Lung (tissue), 12 donors: ENCODE data around the gene SLC18A3. TPM values are rescaled to one million over a fixed set of nuclear protein-coding genes. Genes with fewer than 3 reads are reported as not detected.

Experiments
- ATAC-seq: fragments of 200-7000 bp; cut with Tn5 transposase; one replicate; pipeline ENCODE4 v1.9.1; 2020; ENCODE audit warnings: moderate number of reproducible peaks; ENCODE audit not compliant: insufficient read depth, low FRiP score
- DNase-seq, 3 donors: peaks; one replicate each; pipeline ENCODE4 v3.0.0-alpha.2; 2013 to 2017
- H3K27ac ChIP-seq, 2 donors: one replicate each; pipeline ENCODE4 v1.5.1; 2013; ENCODE audit warnings: mild to moderate bottlenecking in 2 of 2, moderate library complexity in 2 of 2, control low read depth in 1 of 2, inconsistent platforms in 1 of 2, low read depth in 1 of 2, low read length in 1 of 2
- H3K27me3 ChIP-seq, 3 donors: one replicate each; pipeline ENCODE4 v1.5.1; 2013; ENCODE audit warnings: low read length in 2 of 3; ENCODE audit not compliant: control insufficient read depth in 3 of 3, insufficient read depth in 3 of 3
- H3K36me3 ChIP-seq, 4 donors: one replicate each; pipeline ENCODE4 v1.5.1; 2013; ENCODE audit warnings: low read length in 4 of 4, mild to moderate bottlenecking in 1 of 4, moderate library complexity in 1 of 4; ENCODE audit not compliant: control insufficient read depth in 4 of 4, insufficient read depth in 4 of 4
- H3K4me1 ChIP-seq, 5 donors: one replicate each; pipeline ENCODE4 v1.5.1; 2013; ENCODE audit warnings: low read length in 5 of 5, mild to moderate bottlenecking in 2 of 5, moderate library complexity in 1 of 5; ENCODE audit not compliant: control insufficient read depth in 5 of 5, insufficient read depth in 5 of 5
- H3K4me3 ChIP-seq: one replicate; pipeline ENCODE4 v1.5.1; 2013; ENCODE audit warnings: mild to moderate bottlenecking, control low read depth, moderate library complexity
- H3K9ac ChIP-seq, 2 donors: one replicate each; pipeline ENCODE4 v1.5.1; 2013; ENCODE audit warnings: low read length in 2 of 2, control low read depth in 1 of 2; ENCODE audit not compliant: insufficient read depth in 1 of 2
- H3K9me3 ChIP-seq, 4 donors: one replicate each; pipeline ENCODE4 v1.5.1; 2013; ENCODE audit warnings: low read length in 3 of 4, mild to moderate bottlenecking in 1 of 4, moderate library complexity in 1 of 4; ENCODE audit not compliant: control insufficient read depth in 4 of 4, insufficient read depth in 3 of 4
- WGBS, 2 donors: extraction: QIAGEN DNeasy Blood & Tissue Kit; methylation state at CpG; one replicate each; pipeline ENCODE4 v1.1.7; 2013; 5-methylcytosine and 5-hydroxymethylcytosine counted together
- polyA plus RNA-seq, 2 donors: library from polyadenylated mRNA; stranded (reverse); fragments of 200-250 nt; gene quantifications; one replicate each; pipeline ENCODE4 v1.2.1, GENCODE V29; 2013
- total RNA-seq, 2 donors: library from RNA; depleted of rRNA in 1 of 2; stranded (reverse); fragments of >200 nt in 1 of 2; gene quantifications; one replicate each; pipeline ENCODE4 v1.2.1, GENCODE V29; 2014 to 2021
- TF ChIP-seq, protein P1 (sequence below): IDR thresholded peaks from 2 replicates; pipeline ENCODE4 v1.5.1; 2012; ENCODE audit warnings: mild to moderate bottlenecking; ENCODE audit errors: control extremely low read depth, extremely low read depth
- donor health status: control.
- donor health status: control.
- donor health status: Bipolar disorder and iron deficiency.
- donor health status: healthy.
- donor health status: DM: yes; HTN: yes; CAD: no.

SLC18A3 gene
- total and polyA plus RNA-seq, 4 donors, result not detected

DNA sequence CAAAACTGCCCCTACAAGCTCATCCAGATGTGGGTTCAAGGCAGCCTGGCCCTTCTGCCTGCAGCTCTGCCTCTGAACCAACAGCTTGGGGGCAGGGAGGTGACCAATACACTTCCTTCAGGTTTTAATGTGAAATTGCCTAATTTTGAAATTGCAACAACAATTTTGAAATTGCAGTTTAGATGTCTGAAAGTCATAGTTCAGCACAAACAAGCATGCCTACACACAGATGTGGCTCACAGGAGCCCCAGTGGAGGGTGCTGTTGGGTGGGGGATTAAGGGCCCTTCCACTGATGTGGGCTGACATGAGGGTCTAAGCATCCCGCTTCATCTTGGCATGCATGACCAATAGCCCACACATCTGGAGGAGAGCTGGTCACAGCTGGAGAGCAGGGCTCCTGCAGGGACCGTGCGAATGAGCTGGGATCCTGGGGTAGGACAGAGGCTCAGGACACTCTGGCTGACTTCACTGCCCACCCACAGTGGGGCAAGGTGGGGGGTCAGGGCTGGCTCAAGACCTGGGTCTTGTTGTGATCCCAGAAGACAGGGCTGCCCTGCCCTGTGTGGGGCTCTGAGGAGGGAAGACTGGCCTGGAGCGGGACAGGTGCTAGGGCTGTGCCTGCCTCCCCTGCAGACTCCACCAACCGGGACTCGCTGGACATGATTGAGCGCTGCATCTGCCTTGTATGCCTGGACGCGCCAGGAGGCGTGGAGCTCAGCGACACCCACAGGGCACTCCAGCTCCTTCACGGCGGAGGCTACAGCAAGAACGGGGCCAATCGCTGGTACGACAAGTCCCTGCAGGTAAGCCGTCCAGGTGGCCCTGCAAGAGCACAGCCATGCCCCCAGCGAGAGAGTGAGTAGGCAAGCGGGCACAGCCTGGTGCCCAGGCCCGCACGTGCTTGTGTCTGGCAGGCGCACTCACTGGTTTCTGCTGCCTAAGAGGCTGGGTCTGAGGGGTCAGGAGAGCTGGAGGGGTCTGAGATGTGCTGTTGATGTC is 36.1 kb downstream of the SLC18A3 start:
- Histone ChIP-seq H3K9ac (no peak overlapping the region), H3K27ac (no peak overlapping the region), H3K9me3 (peaks cover 0 to 5% (median 0%) of the 10 kb centered on the region in 4 donors), H3K36me3 (no peaks in the 10 kb centered on the region), H3K27me3 (no peaks in the 10 kb centered on the region), H3K4me3 (no peak overlapping the region), H3K4me1 (no peaks in the 10 kb centered on the region)
- no peak for ATAC-seq
- TF ChIP-seq, protein P1, sequence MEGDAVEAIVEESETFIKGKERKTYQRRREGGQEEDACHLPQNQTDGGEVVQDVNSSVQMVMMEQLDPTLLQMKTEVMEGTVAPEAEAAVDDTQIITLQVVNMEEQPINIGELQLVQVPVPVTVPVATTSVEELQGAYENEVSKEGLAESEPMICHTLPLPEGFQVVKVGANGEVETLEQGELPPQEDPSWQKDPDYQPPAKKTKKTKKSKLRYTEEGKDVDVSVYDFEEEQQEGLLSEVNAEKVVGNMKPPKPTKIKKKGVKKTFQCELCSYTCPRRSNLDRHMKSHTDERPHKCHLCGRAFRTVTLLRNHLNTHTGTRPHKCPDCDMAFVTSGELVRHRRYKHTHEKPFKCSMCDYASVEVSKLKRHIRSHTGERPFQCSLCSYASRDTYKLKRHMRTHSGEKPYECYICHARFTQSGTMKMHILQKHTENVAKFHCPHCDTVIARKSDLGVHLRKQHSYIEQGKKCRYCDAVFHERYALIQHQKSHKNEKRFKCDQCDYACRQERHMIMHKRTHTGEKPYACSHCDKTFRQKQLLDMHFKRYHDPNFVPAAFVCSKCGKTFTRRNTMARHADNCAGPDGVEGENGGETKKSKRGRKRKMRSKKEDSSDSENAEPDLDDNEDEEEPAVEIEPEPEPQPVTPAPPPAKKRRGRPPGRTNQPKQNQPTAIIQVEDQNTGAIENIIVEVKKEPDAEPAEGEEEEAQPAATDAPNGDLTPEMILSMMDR, result no peak
- 86 to 90% methylated on average over 22 of the region's 22 CpGs for WGBS, 2 donors
- DNase-seq, result peak in 1 of 3 donors; percentile 3

DNA sequence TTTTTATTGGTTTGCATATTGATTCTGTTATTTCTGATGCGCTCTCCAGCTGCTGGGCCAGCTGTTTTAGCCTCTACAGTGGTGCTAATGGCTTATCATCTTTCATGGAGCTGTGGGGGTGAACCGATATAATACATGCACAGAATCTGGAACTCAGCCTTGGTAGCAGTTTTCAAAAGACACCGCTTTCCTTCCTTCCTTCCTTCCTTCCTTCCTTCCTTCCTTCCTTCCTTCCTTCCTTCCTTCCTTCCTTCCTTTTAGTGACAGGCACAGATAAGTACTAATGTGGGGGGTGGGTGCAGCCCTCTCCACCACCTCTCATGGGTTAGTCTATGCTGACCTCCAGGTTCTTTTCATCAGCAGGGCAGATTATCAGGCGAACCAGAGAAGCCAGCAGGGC is 37.4 kb downstream of the SLC18A3 start:
- WGBS, 2 donors, result 74 to 82% methylated on average over 4 of the region's 4 CpGs
- Histone ChIP-seq H3K4me1 (no peaks in the 10 kb centered on the region), H3K27ac (no peak overlapping the region), H3K9ac (no peak overlapping the region), H3K27me3 (no peaks in the 10 kb centered on the region), H3K36me3 (no peaks in the 10 kb centered on the region), H3K4me3 (no peak overlapping the region), H3K9me3 (peaks cover 0 to 2% (median 0%) of the 10 kb centered on the region in 4 donors)
- ATAC-seq (no peak), DNase-seq (no peak)
- TF ChIP-seq, protein P1, result no peak

DNA sequence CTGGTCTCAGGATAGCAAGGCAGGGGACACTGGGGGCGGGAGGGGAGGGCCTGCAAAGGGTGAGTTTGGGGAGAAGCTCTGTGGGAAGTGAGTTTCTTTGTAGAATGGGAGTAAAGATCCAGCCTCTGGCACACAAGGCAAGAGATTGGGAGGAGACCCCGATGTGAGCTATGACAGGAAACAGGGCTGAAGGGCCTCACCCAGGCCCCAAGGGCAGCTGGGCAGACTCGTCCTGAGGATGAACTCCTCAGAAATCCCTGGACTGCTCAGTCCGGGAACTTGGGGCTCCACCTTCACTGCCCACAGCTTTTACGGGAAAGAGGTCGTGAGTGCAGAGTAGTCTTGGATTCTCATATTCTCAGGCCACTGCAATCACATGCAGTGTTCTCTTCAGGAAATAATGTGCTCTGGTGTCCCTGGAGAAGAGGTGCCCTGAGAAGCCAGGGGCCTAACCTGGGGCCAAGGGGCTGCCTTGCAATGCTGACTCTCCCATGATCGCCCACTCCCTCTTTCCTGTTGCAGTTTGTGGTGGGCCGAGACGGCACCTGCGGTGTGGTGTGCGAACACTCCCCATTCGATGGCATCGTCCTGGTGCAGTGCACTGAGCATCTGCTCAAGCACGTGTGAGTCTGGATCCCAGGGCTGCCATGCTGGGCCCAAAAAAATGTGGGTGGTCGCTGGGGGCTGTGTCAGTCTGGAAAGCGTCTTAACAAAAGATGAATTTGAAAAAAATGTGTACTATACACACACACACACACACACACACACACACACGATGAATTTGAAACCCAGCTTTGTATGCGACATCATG is 38.1 kb downstream of the SLC18A3 start:
- WGBS, 2 donors, result 76 to 78% methylated on average over 18 of the region's 18 CpGs
- H3K9ac ChIP-seq, result no peak overlapping the region
- H3K27ac ChIP-seq, result no peak overlapping the region
- TF ChIP-seq, protein P1, result no peak
- DNase-seq (no peak), ATAC-seq (no peak)
- H3K4me1 ChIP-seq, result no peaks in the 10 kb centered on the region
- no peaks in the 10 kb centered on the region for H3K36me3 ChIP-seq
- H3K27me3 ChIP-seq, result no peaks in the 10 kb centered on the region
- H3K9me3 ChIP-seq, result peaks cover 0 to 2% (median 0%) of the 10 kb centered on the region in 4 donors
- H3K4me3 ChIP-seq, result no peak overlapping the region
